ENCODE measurements around the gene ZC3H12A. TPM values are rescaled to one million over a fixed set of nuclear protein-coding genes. Genes with fewer than 3 reads are reported as not detected.

ZC3H12A gene
- total and polyA plus RNA-seq, 10 of the 15 experiments (the other 5 are each of a cell fraction or from before 2014, with no cell fraction given), result 0.35 to 30.2 (median 13.8) TPM

DNA sequence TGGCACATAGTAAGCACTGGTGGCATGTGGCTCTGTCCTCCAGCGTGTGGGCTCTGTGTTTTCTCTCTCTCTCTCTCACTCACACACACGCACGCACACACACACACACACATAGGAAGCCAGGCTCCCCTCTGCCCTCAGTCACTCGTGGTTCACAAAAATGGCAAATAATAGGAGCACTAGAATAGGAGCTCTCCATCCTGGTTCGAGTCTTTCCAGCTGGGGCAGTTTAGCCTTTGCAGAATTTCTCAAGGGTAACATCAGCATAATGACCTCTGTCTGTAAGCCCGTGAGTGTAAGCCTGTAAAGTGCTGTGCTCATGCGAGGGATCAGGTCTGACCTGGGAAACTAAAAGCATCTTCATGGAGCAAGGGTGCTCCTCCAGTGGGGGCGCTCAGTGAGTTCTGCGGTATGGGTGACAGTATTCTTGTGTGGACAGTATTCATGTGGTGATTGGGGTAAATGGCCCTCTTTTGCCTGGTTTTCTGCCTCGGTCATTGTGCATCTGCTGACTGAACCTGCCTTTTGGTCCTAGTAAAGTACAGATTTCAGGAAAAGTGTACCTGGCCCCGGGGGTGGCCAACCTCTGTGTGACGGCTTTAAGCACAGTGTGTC, 842 bp upstream of the ZC3H12A start:
- Histone ChIP-seq H4K20me1 (ENCODE audit: control insufficient read depth, insufficient read depth) (no peaks in the 10 kb centered on the region; the same call in 1 of the 2 replicates), H3K4me3 (peak overlapping the region; percentile 80; the same call in 1 of the 2 replicates), H3K9me3 (replicated peaks; ENCODE audit: control insufficient read depth, insufficient read depth, low read length) (no peaks in the 10 kb centered on the region), H2AFZ (ENCODE audit: control insufficient read depth, low read depth, low read length) (peak overlapping the region; percentile 93), H3K4me2 (ENCODE audit: control insufficient read depth, insufficient read depth) (peak overlapping the region; percentile 99), H3K9ac (ENCODE audit: control insufficient read depth, insufficient read depth, low read length) (peak overlapping the region; percentile 28; the same call in 1 of the 2 replicates), H3K36me3 (ENCODE audit: control insufficient read depth in 2 of 2, insufficient read depth in 2 of 2, low read length in 1 of 2) (peaks cover 2 to 10% of the 10 kb centered on the region in 2 experiments), H3K4me1 (ENCODE audit: control insufficient read depth, insufficient read depth, low read length) (peaks cover 16% of the 10 kb centered on the region), H3K79me2 (ENCODE audit: control insufficient read depth, insufficient read depth, low read length) (peaks cover 41% of the 10 kb centered on the region), H3K27ac (ENCODE audit: control insufficient read depth, insufficient read depth) (no peak overlapping the region), H3K27me3 (replicated peaks in 1 of 2; ENCODE audit: control insufficient read depth in 2 of 2, insufficient read depth in 2 of 2, low read length in 1 of 2) (no peaks in the 10 kb centered on the region)
- in situ Hi-C loops (cut with MboI), result no loop called here
- intact Hi-C loops (cut with micrococcal nuclease; ENCODE audit: unreplicated experiment), result loop anchor here (5.0 kb wide), 3 partner anchors 124 to 219 kb away; partner anchors contain the start of genes CDCA8 and GNL2
- BruUV-seq (replicated peaks), result no TSS peak
- FAIRE-seq (no peak), DNase-seq (ENCODE audit: low read depth, low spot score) (no peak), ATAC-seq (no peak)
- WGBS (ENCODE audit: insufficient coverage, insufficient replicate concordance, low lambda C conversion rate, missing lambda C conversion rate), result 16% methylated on average over 12 of the region's 12 CpGs
- ChIA-PET CTCF (interaction anchor here (1.2 to 7.8 kb wide), 4 partner anchors 10 to 23 kb away, joined by 4 to 127 read pairs (median 24); no protein-coding TSS in a partner anchor), SMC1A (ENCODE audit: uncharacterized antibody, unreplicated experiment) (interaction anchor here (0.9 to 3.6 kb wide), 2 partner anchors 13 to 21 kb away, joined by 3 to 23 read pairs; no protein-coding TSS in a partner anchor), POLR2A (interaction anchor here (0.6 to 4.5 kb wide), 5 partner anchors 8 to 1348 kb away, joined by 3 to 35 read pairs (median 19); partner anchors contain the start of gene MEAF6), RAD21 (ENCODE audit: unreplicated experiment) (interaction anchor here (1.2 to 10.4 kb wide), 3 partner anchors 13 to 41 kb away, joined by 4 to 82 read pairs (median 13); partner anchors contain the start of gene MEAF6)
- TF ChIP-seq POLR2AphosphoS2 (IDR thresholded peaks at IDR 0.05; ENCODE audit: low read depth, low read length), result no peak
- TF ChIP-seq LARP7 (IDR thresholded peaks at IDR 0.05), result no peak
- TF ChIP-seq, protein P1, sequence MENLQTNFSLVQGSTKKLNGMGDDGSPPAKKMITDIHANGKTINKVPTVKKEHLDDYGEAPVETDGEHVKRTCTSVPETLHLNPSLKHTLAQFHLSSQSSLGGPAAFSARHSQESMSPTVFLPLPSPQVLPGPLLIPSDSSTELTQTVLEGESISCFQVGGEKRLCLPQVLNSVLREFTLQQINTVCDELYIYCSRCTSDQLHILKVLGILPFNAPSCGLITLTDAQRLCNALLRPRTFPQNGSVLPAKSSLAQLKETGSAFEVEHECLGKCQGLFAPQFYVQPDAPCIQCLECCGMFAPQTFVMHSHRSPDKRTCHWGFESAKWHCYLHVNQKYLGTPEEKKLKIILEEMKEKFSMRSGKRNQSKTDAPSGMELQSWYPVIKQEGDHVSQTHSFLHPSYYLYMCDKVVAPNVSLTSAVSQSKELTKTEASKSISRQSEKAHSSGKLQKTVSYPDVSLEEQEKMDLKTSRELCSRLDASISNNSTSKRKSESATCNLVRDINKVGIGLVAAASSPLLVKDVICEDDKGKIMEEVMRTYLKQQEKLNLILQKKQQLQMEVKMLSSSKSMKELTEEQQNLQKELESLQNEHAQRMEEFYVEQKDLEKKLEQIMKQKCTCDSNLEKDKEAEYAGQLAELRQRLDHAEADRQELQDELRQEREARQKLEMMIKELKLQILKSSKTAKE (IDR thresholded peaks at IDR 0.05; ENCODE audit: low read depth, poor library complexity, severe bottlenecking), result no peak
- no peak for TF ChIP-seq SUZ12 (IDR thresholded peaks at IDR 0.05; ENCODE audit: unreplicated experiment)
- no peak for TF ChIP-seq GABPA (IDR thresholded peaks at IDR 0.05; ENCODE audit: low read depth)
- TF ChIP-seq ZNF384 (IDR thresholded peaks at IDR 0.05; ENCODE audit: borderline replicate concordance, low read depth, low read length), result no peak
- no peak for TF ChIP-seq KDM1A (IDR thresholded peaks at IDR 0.05; ENCODE audit: borderline replicate concordance)
- TF ChIP-seq TARDBP (IDR thresholded peaks at IDR 0.05; ENCODE audit: borderline replicate concordance), result no peak
- no peak for TF ChIP-seq PAX8 (IDR thresholded peaks at IDR 0.05)
- TF ChIP-seq, protein P2, sequence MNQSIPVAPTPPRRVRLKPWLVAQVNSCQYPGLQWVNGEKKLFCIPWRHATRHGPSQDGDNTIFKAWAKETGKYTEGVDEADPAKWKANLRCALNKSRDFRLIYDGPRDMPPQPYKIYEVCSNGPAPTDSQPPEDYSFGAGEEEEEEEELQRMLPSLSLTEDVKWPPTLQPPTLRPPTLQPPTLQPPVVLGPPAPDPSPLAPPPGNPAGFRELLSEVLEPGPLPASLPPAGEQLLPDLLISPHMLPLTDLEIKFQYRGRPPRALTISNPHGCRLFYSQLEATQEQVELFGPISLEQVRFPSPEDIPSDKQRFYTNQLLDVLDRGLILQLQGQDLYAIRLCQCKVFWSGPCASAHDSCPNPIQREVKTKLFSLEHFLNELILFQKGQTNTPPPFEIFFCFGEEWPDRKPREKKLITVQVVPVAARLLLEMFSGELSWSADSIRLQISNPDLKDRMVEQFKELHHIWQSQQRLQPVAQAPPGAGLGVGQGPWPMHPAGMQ (IDR thresholded peaks at IDR 0.05; ENCODE audit: borderline replicate concordance), result no peak
- TF ChIP-seq, protein P3, sequence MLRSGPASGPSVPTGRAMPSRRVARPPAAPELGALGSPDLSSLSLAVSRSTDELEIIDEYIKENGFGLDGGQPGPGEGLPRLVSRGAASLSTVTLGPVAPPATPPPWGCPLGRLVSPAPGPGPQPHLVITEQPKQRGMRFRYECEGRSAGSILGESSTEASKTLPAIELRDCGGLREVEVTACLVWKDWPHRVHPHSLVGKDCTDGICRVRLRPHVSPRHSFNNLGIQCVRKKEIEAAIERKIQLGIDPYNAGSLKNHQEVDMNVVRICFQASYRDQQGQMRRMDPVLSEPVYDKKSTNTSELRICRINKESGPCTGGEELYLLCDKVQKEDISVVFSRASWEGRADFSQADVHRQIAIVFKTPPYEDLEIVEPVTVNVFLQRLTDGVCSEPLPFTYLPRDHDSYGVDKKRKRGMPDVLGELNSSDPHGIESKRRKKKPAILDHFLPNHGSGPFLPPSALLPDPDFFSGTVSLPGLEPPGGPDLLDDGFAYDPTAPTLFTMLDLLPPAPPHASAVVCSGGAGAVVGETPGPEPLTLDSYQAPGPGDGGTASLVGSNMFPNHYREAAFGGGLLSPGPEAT (IDR thresholded peaks at IDR 0.05; ENCODE audit: low read depth), result no peak
- no peak for TF ChIP-seq NR2F1 (conservative IDR thresholded peaks at IDR 0.05)
- TF ChIP-seq, protein P4, sequence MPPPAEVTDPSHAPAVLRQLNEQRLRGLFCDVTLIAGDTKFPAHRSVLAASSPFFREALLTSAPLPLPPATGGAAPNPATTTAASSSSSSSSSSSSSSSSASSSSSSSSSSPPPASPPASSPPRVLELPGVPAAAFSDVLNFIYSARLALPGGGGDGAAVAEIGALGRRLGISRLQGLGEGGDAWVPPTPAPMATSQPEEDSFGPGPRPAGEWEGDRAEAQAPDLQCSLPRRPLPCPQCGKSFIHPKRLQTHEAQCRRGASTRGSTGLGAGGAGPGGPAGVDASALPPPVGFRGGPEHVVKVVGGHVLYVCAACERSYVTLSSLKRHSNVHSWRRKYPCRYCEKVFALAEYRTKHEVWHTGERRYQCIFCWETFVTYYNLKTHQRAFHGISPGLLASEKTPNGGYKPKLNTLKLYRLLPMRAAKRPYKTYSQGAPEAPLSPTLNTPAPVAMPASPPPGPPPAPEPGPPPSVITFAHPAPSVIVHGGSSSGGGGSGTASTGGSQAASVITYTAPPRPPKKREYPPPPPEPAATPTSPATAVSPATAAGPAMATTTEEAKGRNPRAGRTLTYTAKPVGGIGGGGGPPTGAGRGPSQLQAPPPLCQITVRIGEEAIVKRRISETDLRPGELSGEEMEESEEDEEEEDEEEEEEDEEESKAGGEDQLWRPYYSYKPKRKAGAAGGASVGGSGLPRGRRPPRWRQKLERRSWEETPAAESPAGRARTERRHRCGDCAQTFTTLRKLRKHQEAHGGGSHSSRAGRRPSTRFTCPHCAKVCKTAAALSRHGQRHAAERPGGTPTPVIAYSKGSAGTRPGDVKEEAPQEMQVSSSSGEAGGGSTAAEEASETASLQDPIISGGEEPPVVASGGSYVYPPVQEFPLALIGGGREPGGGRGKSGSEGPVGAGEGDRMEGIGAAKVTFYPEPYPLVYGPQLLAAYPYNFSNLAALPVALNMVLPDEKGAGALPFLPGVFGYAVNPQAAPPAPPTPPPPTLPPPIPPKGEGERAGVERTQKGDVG (CRISPR knock-in tag; IDR thresholded peaks at IDR 0.05), result no peak
- TF ChIP-seq NFXL1 (IDR thresholded peaks at IDR 0.05; ENCODE audit: borderline replicate concordance), result no peak

Measured in GM12878 (cell line).